Dendritic cell treated with granulocyte-macrophage colony-stimulating factor and Interleukin-4, amounts not matched to agents 40 ng/mL and 50 ng/mL, for 4 days (primary cell): Measurements from ENCODE around the gene RYR3.

ENCODE experiments used
- H3K27ac Mint-ChIP-seq: one replicate; pipeline ENCODE4 v1.8.0; 2022; ENCODE audit warnings: mild to moderate bottlenecking, mixed read lengths
- H3K27me3 Mint-ChIP-seq: one replicate; pipeline ENCODE4 v1.8.0; 2022; ENCODE audit warnings: mild to moderate bottlenecking, mixed read lengths
- H3K36me3 Mint-ChIP-seq: one replicate; pipeline ENCODE4 v1.8.0; 2022; ENCODE audit warnings: low read depth, mixed read lengths
- H3K4me1 Mint-ChIP-seq: one replicate; pipeline ENCODE4 v1.8.0; 2022; ENCODE audit warnings: low read depth, mixed read lengths
- H3K4me3 Mint-ChIP-seq: one replicate; pipeline ENCODE4 v1.8.0; 2022; ENCODE audit warnings: mild to moderate bottlenecking, moderate library complexity, mixed read lengths
- H3K9me3 Mint-ChIP-seq: one replicate; pipeline ENCODE4 v1.8.0; 2022; ENCODE audit warnings: mixed read lengths
- intact Hi-C: fragments of 100-400 bp; cut with micrococcal nuclease; formaldehyde crosslinking; loops from one replicate; pipeline ENCODE4 v1.15.0; 2022

The RYR3 gene

GRCh38 chr15:33670567-33670966, 359.8 kb downstream of the RYR3 start:
- no peak overlapping the region for H3K27ac Mint-ChIP-seq
- H3K36me3 Mint-ChIP-seq, result no peaks in the 10 kb centered on the region
- no peaks in the 10 kb centered on the region for H3K9me3 Mint-ChIP-seq
- intact Hi-C loops, result no loop called here
- H3K4me1 Mint-ChIP-seq, result no peaks in the 10 kb centered on the region
- H3K27me3 Mint-ChIP-seq, result peaks cover 9% of the 10 kb centered on the region
- no peak overlapping the region for H3K4me3 Mint-ChIP-seq

GRCh38 chr15:33671456-33671855, 360.7 kb downstream of the RYR3 start:
- no peaks in the 10 kb centered on the region for H3K4me1 Mint-ChIP-seq
- no peaks in the 10 kb centered on the region for H3K9me3 Mint-ChIP-seq
- peaks cover 9% of the 10 kb centered on the region for H3K27me3 Mint-ChIP-seq
- H3K27ac Mint-ChIP-seq, result no peak overlapping the region
- H3K36me3 Mint-ChIP-seq, result no peaks in the 10 kb centered on the region
- no peak overlapping the region for H3K4me3 Mint-ChIP-seq
- intact Hi-C loops, result no loop called here

GRCh38 chr15:33675246-33675645, 364.5 kb downstream of the RYR3 start:
- H3K4me1 Mint-ChIP-seq, result no peaks in the 10 kb centered on the region
- H3K36me3 Mint-ChIP-seq, result no peaks in the 10 kb centered on the region
- peaks cover 7% of the 10 kb centered on the region for H3K27me3 Mint-ChIP-seq
- no peak overlapping the region for H3K27ac Mint-ChIP-seq
- intact Hi-C loops, result no loop called here
- H3K9me3 Mint-ChIP-seq, result no peaks in the 10 kb centered on the region
- no peak overlapping the region for H3K4me3 Mint-ChIP-seq

GRCh38 chr15:33677238-33677830, 366.6 kb downstream of the RYR3 start:
- peaks cover 6% of the 10 kb centered on the region for H3K27me3 Mint-ChIP-seq
- H3K36me3 Mint-ChIP-seq, result no peaks in the 10 kb centered on the region
- H3K27ac Mint-ChIP-seq, result no peak overlapping the region
- H3K9me3 Mint-ChIP-seq, result no peaks in the 10 kb centered on the region
- H3K4me3 Mint-ChIP-seq, result no peak overlapping the region
- intact Hi-C loops, result no loop called here
- H3K4me1 Mint-ChIP-seq, result no peaks in the 10 kb centered on the region

GRCh38 chr15:33678176-33678575, 367.4 kb downstream of the RYR3 start:
- no peaks in the 10 kb centered on the region for H3K9me3 Mint-ChIP-seq
- H3K36me3 Mint-ChIP-seq, result no peaks in the 10 kb centered on the region
- intact Hi-C loops, result no loop called here
- no peak overlapping the region for H3K27ac Mint-ChIP-seq
- H3K4me1 Mint-ChIP-seq, result no peaks in the 10 kb centered on the region
- H3K27me3 Mint-ChIP-seq, result peaks cover 3% of the 10 kb centered on the region
- H3K4me3 Mint-ChIP-seq, result no peak overlapping the region

GRCh38 chr15:33678602-33679001, 367.8 kb downstream of the RYR3 start:
- peaks cover 3% of the 10 kb centered on the region for H3K27me3 Mint-ChIP-seq
- intact Hi-C loops, result no loop called here

GRCh38 chr15:33679061-33679460, 368.3 kb downstream of the RYR3 start:
- intact Hi-C loops, result no loop called here

More at GRCh38 chr15:33678602-33679001, 367.8 kb downstream of the RYR3 start:
- Mint-ChIP-seq H3K36me3 (no peaks in the 10 kb centered on the region), H3K4me1 (no peaks in the 10 kb centered on the region), H3K27ac (no peak overlapping the region), H3K4me3 (no peak overlapping the region), H3K9me3 (no peaks in the 10 kb centered on the region)

GRCh38 chr15:33680336-33680735, 369.6 kb downstream of the RYR3 start:
- intact Hi-C loops, result no loop called here
- no peak overlapping the region for H3K4me3 Mint-ChIP-seq
- H3K4me1 Mint-ChIP-seq, result no peaks in the 10 kb centered on the region
- no peaks in the 10 kb centered on the region for H3K27me3 Mint-ChIP-seq
- H3K9me3 Mint-ChIP-seq, result no peaks in the 10 kb centered on the region
- no peaks in the 10 kb centered on the region for H3K36me3 Mint-ChIP-seq
- no peak overlapping the region for H3K27ac Mint-ChIP-seq

More at GRCh38 chr15:33679061-33679460, 368.3 kb downstream of the RYR3 start:
- H3K4me1 Mint-ChIP-seq, result no peaks in the 10 kb centered on the region
- peaks cover 3% of the 10 kb centered on the region for H3K27me3 Mint-ChIP-seq
- no peak overlapping the region for H3K27ac Mint-ChIP-seq
- H3K4me3 Mint-ChIP-seq, result no peak overlapping the region
- H3K9me3 Mint-ChIP-seq, result no peaks in the 10 kb centered on the region
- no peaks in the 10 kb centered on the region for H3K36me3 Mint-ChIP-seq

GRCh38 chr15:33693166-33693800, 382.5 kb downstream of the RYR3 start:
- no peak overlapping the region for H3K27ac Mint-ChIP-seq
- intact Hi-C loops, result no loop called here
- H3K4me3 Mint-ChIP-seq, result no peak overlapping the region
- no peaks in the 10 kb centered on the region for H3K36me3 Mint-ChIP-seq
- H3K4me1 Mint-ChIP-seq, result no peaks in the 10 kb centered on the region
- H3K27me3 Mint-ChIP-seq, result peaks cover under 1% of the 10 kb centered on the region
- H3K9me3 Mint-ChIP-seq, result no peaks in the 10 kb centered on the region

GRCh38 chr15:33698126-33698525, 387.4 kb downstream of the RYR3 start:
- H3K27me3 Mint-ChIP-seq, result peaks cover 3% of the 10 kb centered on the region
- H3K4me3 Mint-ChIP-seq, result no peak overlapping the region
- intact Hi-C loops, result no loop called here
- no peaks in the 10 kb centered on the region for H3K9me3 Mint-ChIP-seq
- no peaks in the 10 kb centered on the region for H3K36me3 Mint-ChIP-seq
- H3K27ac Mint-ChIP-seq, result no peak overlapping the region
- peaks cover 8% of the 10 kb centered on the region for H3K4me1 Mint-ChIP-seq

GRCh38 chr15:33699145-33699544, 388.4 kb downstream of the RYR3 start:
- Mint-ChIP-seq H3K36me3 (no peaks in the 10 kb centered on the region), H3K27ac (no peak overlapping the region), H3K4me1 (peaks cover 8% of the 10 kb centered on the region), H3K27me3 (peaks cover 3% of the 10 kb centered on the region), H3K4me3 (no peak overlapping the region), H3K9me3 (no peaks in the 10 kb centered on the region)
- intact Hi-C loops, result no loop called here

GRCh38 chr15:33699691-33700447, 389.1 kb downstream of the RYR3 start:
- Mint-ChIP-seq H3K4me1 (peaks cover 8% of the 10 kb centered on the region), H3K9me3 (no peaks in the 10 kb centered on the region), H3K4me3 (no peak overlapping the region), H3K27me3 (peaks cover 3% of the 10 kb centered on the region), H3K36me3 (no peaks in the 10 kb centered on the region), H3K27ac (no peak overlapping the region)
- intact Hi-C loops, result loop anchor here (1.0 to 5.0 kb wide), 3 partner anchors 408 to 613 kb away; no protein-coding TSS in a partner anchor

GRCh38 chr15:33700695-33701303, 390.0 kb downstream of the RYR3 start:
- peaks cover 8% of the 10 kb centered on the region for H3K4me1 Mint-ChIP-seq
- intact Hi-C loops, result loop anchor here (1.0 to 5.0 kb wide), 3 partner anchors 408 to 614 kb away; no protein-coding TSS in a partner anchor
- no peaks in the 10 kb centered on the region for H3K9me3 Mint-ChIP-seq
- no peak overlapping the region for H3K4me3 Mint-ChIP-seq
- no peaks in the 10 kb centered on the region for H3K36me3 Mint-ChIP-seq
- no peak overlapping the region for H3K27ac Mint-ChIP-seq
- peaks cover 3% of the 10 kb centered on the region for H3K27me3 Mint-ChIP-seq

GRCh38 chr15:33701304-33701696, 390.5 kb downstream of the RYR3 start:
- H3K36me3 Mint-ChIP-seq, result no peaks in the 10 kb centered on the region
- H3K27ac Mint-ChIP-seq, result no peak overlapping the region
- peaks cover 8% of the 10 kb centered on the region for H3K4me1 Mint-ChIP-seq
- H3K9me3 Mint-ChIP-seq, result no peaks in the 10 kb centered on the region
- H3K27me3 Mint-ChIP-seq, result peaks cover 3% of the 10 kb centered on the region
- H3K4me3 Mint-ChIP-seq, result no peak overlapping the region
- intact Hi-C loops, result loop anchor here (2.0 to 5.0 kb wide), 2 partner anchors 459 to 614 kb away; no protein-coding TSS in a partner anchor
